ENCODE results near the gene ATL3.

ATL3 gene

GRCh38 chr11:63666874-63667273, 4.3 kb downstream of the ATL3 start:
- H3K9me3 ChIP-seq (ENCODE audit: low read length): no peaks in the 10 kb centered on the region
- H3K36me3 ChIP-seq (ENCODE audit: insufficient read depth, low read length): no peaks in the 10 kb centered on the region
- peaks cover 18% of the 10 kb centered on the region for H3K4me1 ChIP-seq (ENCODE audit: insufficient read depth, low read length, severe bottlenecking)
- no peak overlapping the region for H3K4me3 ChIP-seq (ENCODE audit: low read depth, low read length, poor library complexity, severe bottlenecking)
- H3F3A ChIP-seq (ENCODE audit: insufficient read depth, low read length): no peaks in the 10 kb centered on the region
- no peak overlapping the region for H2AFZ ChIP-seq (ENCODE audit: low read length)
- H3K27me3 ChIP-seq (ENCODE audit: insufficient read depth, low read length): no peaks in the 10 kb centered on the region
- peaks cover 30% of the 10 kb centered on the region; the same call in 1 of the 2 replicates for H3K79me2 ChIP-seq (ENCODE audit: insufficient read depth, low read length)
- H4K20me1 ChIP-seq (ENCODE audit: insufficient read depth, low read length): no peaks in the 10 kb centered on the region
- H3K9ac ChIP-seq (ENCODE audit: low read length): no peak overlapping the region
- H3K4me2 ChIP-seq (ENCODE audit: low read length): no peak overlapping the region
- H3K27ac ChIP-seq (ENCODE audit: low read depth, low read length, poor library complexity, severe bottlenecking): no peak overlapping the region
- H3K9me2 ChIP-seq (ENCODE audit: low read depth, low read length): no peaks in the 10 kb centered on the region
- no peak for TF ChIP-seq CTCF (IDR thresholded peaks at IDR 0.05; ENCODE audit: low read length)
- no peak for TF ChIP-seq EZH2 (IDR thresholded peaks at IDR 0.05; ENCODE audit: borderline replicate concordance, low read length)

- H3K79me2 ChIP-seq (ENCODE audit: insufficient read depth, low read length): peaks cover 39% of the 10 kb centered on the region; the same call in 1 of the 2 replicates
- H3K9me3 ChIP-seq (ENCODE audit: low read length): no peaks in the 10 kb centered on the region
- H3K27ac ChIP-seq (ENCODE audit: low read depth, low read length, poor library complexity, severe bottlenecking): no peak overlapping the region
- H3K9me2 ChIP-seq (ENCODE audit: low read depth, low read length): no peaks in the 10 kb centered on the region
- H3K4me3 ChIP-seq (ENCODE audit: low read depth, low read length, poor library complexity, severe bottlenecking): no peak overlapping the region
- H3K9ac ChIP-seq (ENCODE audit: low read length): no peak overlapping the region
- H3K36me3 ChIP-seq (ENCODE audit: insufficient read depth, low read length): no peaks in the 10 kb centered on the region
- no peak overlapping the region for H3K4me2 ChIP-seq (ENCODE audit: low read length)
- no peak for TF ChIP-seq CTCF (IDR thresholded peaks at IDR 0.05; ENCODE audit: low read length)
- no peak for TF ChIP-seq EZH2 (IDR thresholded peaks at IDR 0.05; ENCODE audit: borderline replicate concordance, low read length)
- no peak overlapping the region for H2AFZ ChIP-seq (ENCODE audit: low read length)
- H4K20me1 ChIP-seq (ENCODE audit: insufficient read depth, low read length): no peaks in the 10 kb centered on the region
- no peaks in the 10 kb centered on the region for H3F3A ChIP-seq (ENCODE audit: insufficient read depth, low read length)
- H3K4me1 ChIP-seq (ENCODE audit: insufficient read depth, low read length, severe bottlenecking): peaks cover 15% of the 10 kb centered on the region
- H3K27me3 ChIP-seq (ENCODE audit: insufficient read depth, low read length): no peaks in the 10 kb centered on the region
These were observed 7.4 kb downstream of the ATL3 start for GRCh38 chr11:63663809-63664208.

- Histone ChIP-seq H3K4me3 (ENCODE audit: low read depth, low read length, poor library complexity, severe bottlenecking) (no peak overlapping the region), H3K36me3 (ENCODE audit: insufficient read depth, low read length) (peaks cover 15% of the 10 kb centered on the region; the same call in 1 of the 2 replicates), H3K9me2 (ENCODE audit: low read depth, low read length) (no peaks in the 10 kb centered on the region), H3K4me1 (ENCODE audit: insufficient read depth, low read length, severe bottlenecking) (peaks cover 9% of the 10 kb centered on the region), H3K27ac (ENCODE audit: low read depth, low read length, poor library complexity, severe bottlenecking) (no peak overlapping the region), H3K79me2 (ENCODE audit: insufficient read depth, low read length) (peaks cover 31% of the 10 kb centered on the region; the same call in 1 of the 2 replicates), H3K27me3 (ENCODE audit: insufficient read depth, low read length) (no peaks in the 10 kb centered on the region), H2AFZ (ENCODE audit: low read length) (no peak overlapping the region), H3K4me2 (ENCODE audit: low read length) (peak overlapping the region; percentile 19; the same call in 1 of the 2 replicates), H3K9ac (ENCODE audit: low read length) (no peak overlapping the region), H4K20me1 (ENCODE audit: insufficient read depth, low read length) (no peaks in the 10 kb centered on the region), H3K9me3 (ENCODE audit: low read length) (no peaks in the 10 kb centered on the region), H3F3A (ENCODE audit: insufficient read depth, low read length) (no peaks in the 10 kb centered on the region)
- TF ChIP-seq EZH2 (IDR thresholded peaks at IDR 0.05; ENCODE audit: borderline replicate concordance, low read length): no peak
These were observed 10.2 kb downstream of the ATL3 start for GRCh38 chr11:63660972-63661371.

- TF ChIP-seq EZH2 (IDR thresholded peaks at IDR 0.05; ENCODE audit: borderline replicate concordance, low read length) (no peak), CTCF (IDR thresholded peaks at IDR 0.05; ENCODE audit: low read length) (no peak)
- no peak overlapping the region for H3K4me2 ChIP-seq (ENCODE audit: low read length)
- no peaks in the 10 kb centered on the region for H3K9me2 ChIP-seq (ENCODE audit: low read depth, low read length)
- H3K27me3 ChIP-seq (ENCODE audit: insufficient read depth, low read length): no peaks in the 10 kb centered on the region
- no peaks in the 10 kb centered on the region for H4K20me1 ChIP-seq (ENCODE audit: insufficient read depth, low read length)
- H3K4me3 ChIP-seq (ENCODE audit: low read depth, low read length, poor library complexity, severe bottlenecking): no peak overlapping the region
- H3K4me1 ChIP-seq (ENCODE audit: insufficient read depth, low read length, severe bottlenecking): no peaks in the 10 kb centered on the region
- H3K9ac ChIP-seq (ENCODE audit: low read length): no peak overlapping the region
- H2AFZ ChIP-seq (ENCODE audit: low read length): no peak overlapping the region
- H3K27ac ChIP-seq (ENCODE audit: low read depth, low read length, poor library complexity, severe bottlenecking): no peak overlapping the region
- no peaks in the 10 kb centered on the region for H3F3A ChIP-seq (ENCODE audit: insufficient read depth, low read length)
- H3K36me3 ChIP-seq (ENCODE audit: insufficient read depth, low read length): peaks cover 40% of the 10 kb centered on the region
- H3K9me3 ChIP-seq (ENCODE audit: low read length): no peaks in the 10 kb centered on the region
- H3K79me2 ChIP-seq (ENCODE audit: insufficient read depth, low read length): no peaks in the 10 kb centered on the region
These were observed 18.5 kb downstream of the ATL3 start for GRCh38 chr11:63652671-63653070.

Measured in OCI-LY1 (cell line).